ENCODE data around the gene EVC2.

Gene EVC2

GRCh38 chr4:5561286-5561685 lies 147.1 kb downstream of the EVC2 start:
- no peak for DNase-seq

- no peak for DNase-seq
Measured at GRCh38 chr4:5558502-5558901, 149.9 kb downstream of the EVC2 start.

GRCh38 chr4:5554376-5554775 lies 154.0 kb downstream of the EVC2 start:
- no peak for DNase-seq

GRCh38 chr4:5553801-5554200 lies 154.6 kb downstream of the EVC2 start:
- no peak for DNase-seq

- DNase-seq: no peak
Measured at GRCh38 chr4:5552451-5552850, 155.9 kb downstream of the EVC2 start.

GRCh38 chr4:5547651-5548249 lies 160.6 kb downstream of the EVC2 start:
- no peak for DNase-seq

- DNase-seq: no peak
Measured at GRCh38 chr4:5545271-5545670, 163.1 kb downstream of the EVC2 start.

- DNase-seq: no peak
Measured at GRCh38 chr4:5544762-5545161, 163.6 kb downstream of the EVC2 start.

- no peak for DNase-seq
Measured at GRCh38 chr4:5543681-5544080, 164.7 kb downstream of the EVC2 start.

- no peak for DNase-seq
Measured at GRCh38 chr4:5541169-5541568, 167.2 kb downstream of the EVC2 start.

GRCh38 chr4:5539584-5539983 lies 168.8 kb downstream of the EVC2 start:
- no peak for DNase-seq

GRCh38 chr4:5532100-5532499 lies 176.3 kb downstream of the EVC2 start:
- DNase-seq: no peak

- DNase-seq: no peak
Measured at GRCh38 chr4:5528031-5528436, 180.3 kb downstream of the EVC2 start.

GRCh38 chr4:5527211-5527610 lies 181.1 kb downstream of the EVC2 start:
- DNase-seq: no peak

GRCh38 chr4:5526080-5526846 lies 182.1 kb downstream of the EVC2 start:
- no peak for DNase-seq

GRCh38 chr4:5524446-5525299 lies 183.7 kb downstream of the EVC2 start:
- DNase-seq: no peak

GRCh38 chr4:5517372-5517771 lies 191.0 kb downstream of the EVC2 start:
- no peak for DNase-seq

- no peak for DNase-seq
Measured at GRCh38 chr4:5515646-5516045, 192.7 kb downstream of the EVC2 start.
